Anterior cingulate cortex (tissue), 58 donors: Measurements from ENCODE around the gene NXPE2.
"Not testable (repeated sequence)": the region's sequence is repeated elsewhere in the genome, so short reads cannot be mapped to it uniquely, and the experiment has no call there.

Experiments used
- DNase-seq, 58 donors: peaks; one replicate each; lab custom pipeline; 2025; lab: John Stamatoyannopoulos, UW

The NXPE2 gene

DNA sequence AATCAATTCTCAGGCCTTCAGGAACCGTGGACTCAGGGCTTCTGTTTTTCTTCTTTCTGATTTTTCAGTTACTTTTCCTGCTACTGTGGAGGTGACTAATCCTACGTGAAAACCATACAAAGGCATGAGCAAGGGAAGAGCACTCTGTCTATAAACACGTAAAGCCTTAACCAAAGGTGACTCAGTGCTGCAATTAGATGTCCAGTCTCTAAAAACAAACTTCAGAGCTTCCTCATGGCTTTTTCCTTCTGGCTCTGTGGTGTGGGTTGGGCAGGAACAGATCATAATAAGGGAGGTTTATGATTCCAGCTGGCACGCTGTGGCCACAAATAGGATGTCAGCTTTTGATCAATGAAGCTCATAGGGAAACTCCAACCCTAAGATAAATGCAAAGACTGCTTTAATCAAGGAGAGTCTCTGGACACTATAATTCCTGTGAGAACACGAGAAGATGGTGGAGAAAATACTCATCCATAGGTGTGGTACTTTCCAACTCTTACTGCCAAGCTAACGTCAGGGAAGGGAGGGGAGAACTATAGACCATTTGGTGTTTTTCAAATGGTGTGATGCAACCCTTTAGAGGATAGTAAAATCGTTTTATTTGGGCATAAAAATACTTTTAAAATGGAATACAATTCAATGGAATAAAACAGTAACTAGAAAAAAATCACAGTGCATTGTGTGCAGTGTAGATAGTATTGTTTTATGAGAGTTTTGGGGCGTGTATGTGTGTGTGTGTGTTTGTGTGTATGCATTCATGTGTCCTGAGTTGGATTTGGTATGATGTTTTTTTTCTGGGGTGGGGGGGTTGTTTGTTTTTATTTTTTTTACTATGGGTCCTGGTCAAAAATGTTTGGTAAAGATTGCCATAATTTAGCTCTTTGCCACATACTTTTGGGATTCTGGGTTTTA is at the start of gene NXPE2:
Gene NXPE2 (plus strand): TSS at position 403 of the 912 bp plus-strand sequence. CDS start 49 bp downstream, at position 452.
- DNase-seq, result no peak

DNA sequence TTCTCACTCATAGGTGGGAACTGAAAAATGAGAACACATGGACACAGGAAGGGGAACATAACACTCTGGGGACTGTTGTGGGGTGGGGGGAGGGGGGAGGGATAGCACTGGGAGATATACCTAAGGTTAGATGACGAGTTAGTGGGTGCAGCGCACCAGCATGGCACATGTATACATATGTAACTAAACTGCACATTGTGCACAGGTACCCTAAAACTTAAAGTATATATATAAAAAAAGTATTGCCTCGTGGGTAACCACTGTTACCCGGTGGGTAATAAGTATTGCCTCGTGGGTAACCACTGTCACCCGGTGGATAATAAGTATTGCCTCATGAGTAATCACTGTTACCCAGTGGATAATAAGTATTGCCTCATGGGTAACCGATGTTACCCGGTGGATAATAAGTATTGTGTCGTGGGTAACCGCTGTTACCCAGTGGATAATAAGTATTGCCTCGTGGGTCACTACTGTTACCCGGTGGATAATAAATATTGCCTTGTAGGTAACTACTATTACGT is 46.8 kb upstream of the NXPE2 start:
- DNase-seq, result not testable (repeated sequence)

DNA sequence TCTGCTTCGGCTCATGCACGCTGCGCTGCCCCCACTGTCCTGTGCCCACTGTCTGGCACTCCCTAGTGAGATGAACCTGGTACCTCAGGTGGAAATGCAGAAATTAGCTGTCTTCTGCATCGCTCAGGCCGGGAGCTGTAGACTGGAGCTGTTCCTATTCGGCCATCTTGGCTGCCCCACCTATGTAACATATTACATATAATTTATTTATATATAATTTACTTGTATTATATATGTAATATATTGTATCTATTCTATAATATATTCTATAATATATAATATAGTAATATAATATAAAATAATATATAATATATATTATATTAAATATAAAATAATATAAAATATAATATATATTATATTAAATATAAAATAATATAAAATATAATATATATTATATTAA is 38.9 kb upstream of the NXPE2 start:
- DNase-seq, result not testable (repeated sequence)

DNA sequence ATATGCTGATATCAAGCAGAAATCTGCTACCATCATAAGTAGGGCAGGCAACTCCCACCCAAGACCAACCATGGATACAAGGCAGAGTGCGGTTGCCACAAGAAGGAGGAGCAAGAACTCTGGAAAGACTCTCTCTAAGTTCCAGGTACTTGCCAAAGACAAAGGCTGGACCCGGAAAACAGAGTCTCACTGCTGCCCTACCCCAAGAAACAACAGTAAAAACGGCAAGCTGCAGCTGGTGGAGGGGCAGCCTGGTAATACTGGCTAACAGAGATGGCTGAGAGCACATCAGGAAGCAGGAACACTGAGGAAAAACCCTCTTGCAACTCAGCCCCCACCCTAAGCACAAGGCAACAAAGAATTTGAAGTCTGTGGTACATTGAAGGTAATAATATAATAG is 27.7 kb upstream of the NXPE2 start:
- no peak for DNase-seq

DNA sequence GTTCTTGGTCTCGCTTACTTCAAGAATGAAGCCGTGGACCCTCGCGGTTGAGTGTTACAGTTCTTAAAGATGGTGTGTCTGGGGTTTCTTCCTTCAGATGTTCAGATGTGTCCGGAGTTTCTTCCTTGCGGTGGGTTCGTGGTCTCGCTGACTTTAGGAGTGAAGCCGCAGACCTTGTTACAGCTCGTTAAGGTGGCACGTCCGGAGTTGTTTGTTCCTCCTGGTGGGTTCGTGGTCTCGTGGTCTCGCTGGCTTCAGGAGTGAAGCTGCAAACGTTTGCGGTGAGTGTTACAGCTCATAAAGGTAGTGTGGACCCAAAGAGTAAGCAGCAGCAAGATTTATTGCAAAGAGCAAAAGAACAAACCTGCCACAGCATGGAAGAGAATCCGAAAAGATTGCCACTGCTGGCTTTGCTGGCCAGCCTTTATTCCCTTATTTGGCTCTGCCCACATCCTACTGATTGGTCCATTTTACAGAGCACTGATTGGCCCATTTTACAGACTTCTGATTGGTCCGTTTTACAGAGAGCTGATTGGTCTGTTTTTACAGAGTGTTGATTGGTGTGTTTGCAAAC is 27.1 kb upstream of the NXPE2 start:
- no peak for DNase-seq

DNA sequence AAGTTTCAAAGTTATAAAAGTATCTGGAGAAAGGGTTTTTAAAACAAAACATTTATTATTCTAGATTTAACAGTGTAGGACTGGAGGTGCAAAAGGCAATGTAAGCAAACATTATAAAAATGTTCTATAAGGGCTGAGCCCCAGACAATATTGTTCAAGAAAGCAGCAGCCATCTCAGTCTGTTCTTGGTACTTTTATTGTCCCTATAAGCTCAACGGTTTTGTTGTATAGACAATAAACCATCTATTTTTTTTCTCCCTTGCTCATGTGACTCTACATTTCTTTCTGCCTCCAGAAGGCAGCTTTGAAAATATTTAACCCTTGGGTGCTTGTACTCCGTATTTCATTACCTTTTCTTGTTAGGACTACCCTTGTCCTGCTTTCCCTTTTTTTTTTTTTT is 25.2 kb upstream of the NXPE2 start:
- no peak for DNase-seq

DNA sequence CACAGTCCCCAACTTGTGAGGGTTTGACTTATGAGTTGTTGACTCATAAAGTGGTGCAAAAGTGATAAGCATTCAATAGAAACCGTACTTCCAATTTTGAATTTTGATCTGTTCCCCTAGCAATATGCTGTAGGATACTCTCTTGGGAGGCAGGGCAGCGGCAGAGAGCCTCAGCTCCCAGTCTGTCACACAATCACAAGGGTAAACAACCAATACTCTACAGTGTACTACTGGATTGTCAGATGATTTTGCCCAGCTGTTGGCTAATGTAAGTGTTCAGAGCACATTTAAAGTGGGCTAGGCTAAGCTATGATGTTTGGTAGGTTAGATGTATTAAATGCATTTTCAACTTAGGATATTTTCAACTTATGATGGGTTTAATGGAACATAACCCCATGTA is 13.7 kb upstream of the NXPE2 start:
- DNase-seq, result no peak

DNA sequence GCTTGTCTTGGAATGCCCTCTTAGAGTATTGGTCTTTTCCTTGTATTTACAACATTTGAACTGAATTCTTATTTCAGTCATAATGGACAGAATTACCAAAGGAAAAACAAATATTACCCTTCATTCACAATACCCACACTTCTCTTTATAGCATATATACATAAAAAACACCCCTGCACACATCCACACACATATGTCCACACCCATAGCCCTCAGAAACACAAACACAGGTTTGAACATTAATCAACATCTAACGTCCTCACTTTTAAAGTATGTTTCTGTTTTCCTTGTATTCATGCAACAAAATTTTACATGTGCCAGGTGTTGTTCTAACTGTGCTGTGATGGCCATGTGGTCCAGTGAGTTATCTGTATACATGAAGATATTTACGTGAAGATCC is 11.6 kb upstream of the NXPE2 start:
- no peak for DNase-seq

DNA sequence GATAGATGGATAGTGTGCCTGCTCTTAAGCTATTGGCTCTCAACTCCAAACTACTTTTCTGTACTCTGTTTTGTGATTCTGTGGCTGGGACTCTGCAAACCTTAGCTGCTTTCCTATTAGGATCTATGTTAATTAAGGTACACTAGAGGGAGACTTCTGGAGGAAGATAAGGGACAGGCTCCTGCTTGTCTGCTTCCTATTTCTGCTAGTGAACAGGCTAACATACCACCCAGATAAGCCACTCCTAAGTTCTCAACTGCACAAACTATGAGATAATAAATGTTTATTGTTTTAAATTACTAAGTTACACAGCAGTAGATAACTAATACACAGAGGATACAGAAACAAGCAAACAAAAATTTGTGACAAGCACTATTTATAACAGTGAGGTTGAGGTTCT is 10.2 kb upstream of the NXPE2 start:
- DNase-seq, result no peak

DNA sequence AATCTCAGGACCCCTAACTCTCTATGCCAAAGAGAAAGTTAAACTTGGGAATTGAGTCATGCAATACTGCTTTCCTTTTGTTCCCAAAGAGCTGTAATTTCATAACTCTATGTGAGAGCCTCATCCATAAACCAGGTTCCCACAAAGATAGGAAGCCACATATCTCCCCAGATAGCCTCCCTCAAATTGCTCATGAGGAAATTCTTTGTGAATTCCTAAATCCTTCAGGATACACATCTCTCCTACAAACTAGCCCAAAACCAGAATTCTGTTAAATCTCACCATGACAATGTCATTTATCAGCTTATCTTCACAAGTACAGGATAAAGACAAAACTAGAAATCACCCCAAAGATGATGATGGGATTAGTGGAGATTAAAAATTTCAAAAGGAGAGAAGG is 4.7 kb upstream of the NXPE2 start:
- DNase-seq, result no peak

DNA sequence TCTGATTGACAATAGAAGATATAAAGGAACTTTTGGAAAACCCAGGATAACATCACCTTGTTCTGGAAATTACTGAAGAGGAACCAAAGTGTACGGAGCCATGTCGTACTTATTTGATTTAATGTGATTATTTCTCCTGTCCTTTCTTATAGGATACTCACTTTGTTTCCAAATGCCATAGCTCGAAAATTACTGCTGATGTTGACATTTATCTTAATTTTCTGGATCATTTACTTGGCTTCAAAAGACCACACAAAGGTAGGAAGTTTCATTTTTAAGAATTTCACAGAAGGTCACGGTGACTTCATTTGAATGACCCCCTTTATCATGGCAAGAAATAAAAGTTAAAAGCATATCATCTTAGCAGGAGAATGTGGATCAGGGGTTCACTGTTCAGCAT is 1.2 kb downstream of the NXPE2 start:
- DNase-seq, result no peak

DNA sequence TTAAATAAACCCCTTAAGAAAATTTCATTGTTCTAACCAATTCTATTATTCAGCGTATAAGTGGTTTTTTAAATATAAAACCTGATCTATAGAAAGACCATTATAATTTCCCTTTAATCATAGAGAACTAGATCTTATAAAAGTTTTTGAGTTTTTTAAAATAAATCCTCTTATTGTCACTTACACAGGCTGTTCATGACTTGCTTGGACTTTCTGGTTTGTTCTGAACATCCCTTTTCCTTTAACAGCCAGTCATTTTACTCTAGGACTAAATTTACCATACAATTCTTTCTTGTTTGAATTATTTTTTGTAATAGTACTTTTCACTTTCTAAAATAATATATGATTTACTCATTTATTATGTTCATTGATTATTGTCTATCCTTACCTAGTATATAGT is 4.7 kb downstream of the NXPE2 start:
- no peak for DNase-seq

DNA sequence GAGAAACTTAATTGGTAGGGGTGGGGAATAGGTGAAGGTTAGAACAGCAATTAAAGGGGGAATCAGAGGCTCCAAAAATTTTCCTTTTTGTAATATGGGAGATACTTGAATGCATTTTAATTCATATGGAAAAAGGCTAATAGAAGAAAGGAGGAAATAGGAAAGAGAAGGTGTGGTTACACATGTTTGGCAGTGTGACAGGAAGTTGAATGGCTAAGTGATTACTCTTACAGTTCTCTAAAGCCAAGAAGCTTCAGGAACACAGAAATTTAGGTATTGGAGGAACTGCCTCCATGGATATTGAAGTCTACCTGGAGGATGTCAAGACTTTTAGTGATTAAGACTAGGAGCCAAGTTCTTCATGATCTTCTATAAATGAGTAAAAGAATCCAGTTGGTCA is 6.3 kb downstream of the NXPE2 start:
- no peak for DNase-seq

DNA sequence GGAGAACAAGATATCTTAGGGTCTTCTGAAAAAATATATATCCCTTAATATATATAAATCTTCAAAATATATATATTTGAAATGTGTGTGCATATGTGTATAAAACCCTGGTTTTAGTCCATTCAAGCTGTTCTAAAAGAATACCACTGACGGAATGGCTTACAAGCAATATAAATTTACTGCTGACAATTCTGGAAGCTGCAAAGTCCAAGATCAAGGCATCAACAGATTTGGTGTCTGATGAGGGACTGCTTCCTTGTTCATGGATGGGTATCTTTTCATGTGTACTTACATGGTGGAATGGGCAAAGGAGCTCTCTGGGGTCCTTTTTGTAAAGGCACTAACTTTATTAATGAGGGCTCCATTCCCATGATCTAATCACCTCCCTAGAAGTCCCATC is 6.8 kb downstream of the NXPE2 start:
- DNase-seq, result no peak

DNA sequence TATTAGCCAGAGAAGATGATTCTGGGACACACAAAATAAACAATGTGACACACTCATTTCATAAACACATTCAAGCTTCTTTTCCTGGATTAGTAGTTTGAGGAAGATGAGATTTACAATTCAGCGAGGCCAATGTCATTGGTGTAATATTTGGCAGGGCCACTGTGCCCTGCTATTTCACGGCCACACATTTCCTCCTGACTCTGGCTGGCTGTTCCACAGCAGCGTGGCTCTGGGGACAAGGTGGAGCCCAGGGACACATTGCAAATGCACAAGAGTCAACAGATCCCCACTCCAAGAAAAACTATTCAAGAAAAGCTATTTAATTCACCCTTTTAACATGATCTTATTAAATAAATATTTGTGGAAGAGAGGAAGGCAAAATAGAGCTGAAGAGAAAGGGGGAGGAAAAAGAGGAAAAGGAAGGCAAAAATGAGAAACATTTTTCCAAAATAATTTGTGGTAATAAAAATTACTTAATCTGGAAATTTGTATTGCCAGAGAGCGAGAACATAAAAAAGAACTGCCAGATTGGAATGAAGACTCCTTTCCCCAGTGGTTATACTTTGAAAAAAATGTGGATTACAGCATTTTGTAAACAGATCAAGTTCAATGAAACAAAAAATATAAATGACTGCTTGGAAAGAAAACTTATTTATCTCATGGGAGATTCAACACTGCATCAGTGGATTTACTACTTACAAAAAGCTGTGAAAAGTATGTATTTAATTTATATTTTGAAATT is 27.1 kb downstream of the NXPE2 start:
- DNase-seq, result no peak

DNA sequence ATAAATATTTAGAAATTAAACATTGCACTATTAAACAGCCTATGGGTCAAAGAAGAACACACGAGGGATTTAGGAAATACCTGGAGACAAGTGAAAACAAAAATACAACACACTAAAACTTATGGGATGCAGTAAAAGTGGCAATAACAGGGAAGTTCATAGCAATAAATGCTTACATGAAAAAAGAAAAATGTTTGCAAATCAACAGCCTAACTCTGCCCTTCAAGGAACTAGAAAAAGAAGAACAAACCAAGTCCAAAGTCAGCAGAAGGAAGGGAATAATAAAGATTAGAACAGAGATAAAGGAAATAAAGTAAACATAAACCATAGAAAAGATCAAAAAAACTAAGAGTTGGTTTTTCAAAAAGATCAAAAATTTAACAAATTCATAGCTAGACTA is 31.6 kb downstream of the NXPE2 start:
- no peak for DNase-seq

DNA sequence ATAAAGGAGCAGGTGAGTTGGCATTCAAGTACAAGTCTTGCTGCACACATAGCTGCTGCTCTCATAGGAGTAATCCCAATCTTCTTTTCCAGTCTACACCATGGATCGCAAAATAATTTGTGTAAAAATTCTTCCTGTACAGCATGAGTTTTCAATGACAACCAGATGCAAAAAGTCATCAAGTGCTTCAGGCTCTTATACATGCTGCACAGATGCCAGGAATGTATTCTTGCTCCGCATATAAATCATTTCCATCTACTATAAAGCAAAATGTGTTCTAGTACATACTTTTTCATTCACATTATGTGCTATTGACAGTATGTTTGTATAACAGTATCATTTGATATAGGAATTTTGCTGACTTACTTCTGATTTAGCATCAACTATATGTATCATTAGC is 35.4 kb downstream of the NXPE2 start:
- DNase-seq, result no peak

DNA sequence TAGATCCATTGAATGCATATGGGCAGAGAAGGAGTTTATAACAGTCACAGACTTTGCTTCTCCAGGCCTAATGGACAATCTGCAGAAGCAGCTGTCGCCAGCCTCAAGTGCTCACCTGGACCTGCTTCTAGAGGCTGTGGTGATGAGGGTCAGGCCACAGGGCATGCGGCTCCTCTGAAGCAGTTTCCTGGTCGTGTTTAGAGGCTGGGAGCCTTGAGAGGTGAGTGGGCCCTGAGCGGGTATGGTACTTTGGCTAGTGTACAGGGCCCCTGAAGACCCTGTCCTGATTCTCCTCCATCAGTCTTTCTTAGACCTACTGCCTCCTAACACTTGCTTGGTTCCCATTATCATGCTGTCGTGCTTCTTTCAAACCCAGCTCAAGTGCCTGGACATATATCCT is 41.2 kb downstream of the NXPE2 start:
- DNase-seq, result no peak

DNA sequence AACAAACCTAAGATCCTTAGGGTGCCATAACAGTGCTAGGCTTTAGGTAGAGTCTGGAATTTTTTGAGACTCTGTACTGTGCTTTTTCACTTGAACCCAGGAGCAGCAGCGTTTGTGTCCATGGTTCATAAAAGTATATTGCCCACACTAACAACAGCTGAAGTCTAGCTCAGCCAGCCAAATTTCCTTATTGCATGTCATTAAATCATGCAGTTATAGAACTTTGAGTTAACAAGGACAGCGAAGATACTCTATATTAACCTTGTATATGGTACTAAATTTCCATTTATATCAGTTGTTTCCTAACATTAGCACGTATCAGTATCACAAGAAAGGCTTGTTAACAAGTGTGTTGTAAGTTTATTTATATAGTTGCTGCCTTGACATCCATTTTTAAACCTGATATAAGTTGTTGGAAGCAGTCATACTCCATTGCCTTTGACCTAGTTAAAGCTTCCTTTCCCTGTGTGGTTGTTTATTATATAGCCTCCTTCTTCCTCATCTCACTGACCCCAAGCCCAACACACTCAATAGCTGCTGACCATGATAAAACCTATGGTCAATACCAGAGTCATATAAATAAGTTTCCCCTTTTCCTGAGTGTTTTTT is 46.7 kb downstream of the NXPE2 start:
- DNase-seq, result no peak

DNA sequence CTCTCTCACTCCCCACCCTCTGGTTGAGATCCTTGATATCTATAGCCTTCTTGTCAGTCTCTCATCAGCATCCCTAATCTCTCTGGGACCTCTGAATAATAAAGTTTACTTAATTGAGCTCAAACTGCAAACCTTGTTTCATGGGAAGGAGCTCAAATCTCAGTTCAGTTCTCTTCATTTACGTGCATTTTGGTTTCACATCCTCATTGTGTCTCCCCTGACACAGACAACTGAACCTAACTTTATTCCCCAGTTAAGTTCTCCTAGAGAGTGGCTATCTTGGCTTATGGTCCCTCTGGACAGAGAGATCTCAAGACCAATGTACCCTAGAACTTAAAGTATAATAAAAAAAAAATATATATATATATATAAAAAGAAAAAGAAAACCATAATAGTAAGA is 47.3 kb downstream of the NXPE2 start:
- DNase-seq, result no peak

DNA sequence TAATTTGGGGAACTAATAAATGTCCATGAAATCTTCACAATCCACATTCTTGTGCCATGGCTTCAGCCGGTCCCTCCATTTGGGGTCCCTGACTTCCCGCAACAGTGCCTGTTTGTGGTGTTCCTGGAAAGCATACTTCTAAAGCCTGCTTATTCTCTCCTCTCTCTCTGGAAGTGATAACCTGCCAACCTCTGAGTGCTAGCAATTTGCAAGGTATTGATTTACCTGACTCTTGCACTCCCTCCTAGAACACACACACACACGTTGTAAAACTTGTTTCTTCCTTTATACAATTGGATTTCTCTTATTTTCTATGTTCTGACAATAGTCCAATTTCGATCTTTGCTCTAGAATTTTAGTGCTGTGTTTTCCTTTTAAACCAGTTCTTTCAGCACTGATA is 58.5 kb downstream of the NXPE2 start:
- DNase-seq, result no peak
